Trophoblast cell (in vitro differentiated cells and primary cell): Measurements from ENCODE around the gene UPK3B.
"Not testable (repeated sequence)": the region's sequence is repeated elsewhere in the genome, so short reads cannot be mapped to it uniquely, and the experiment has no call there.

Source experiments
- DNase-seq, 2 donors: peaks; one replicate each; pipeline ENCODE4 v3.0.0-alpha.2; 2016
- H2AFZ ChIP-seq: 2 replicates; pipeline ENCODE4 v1.6.1; 2013; ENCODE audit warnings: low read length, moderate library complexity, mild to moderate bottlenecking; ENCODE audit not compliant: insufficient read depth, poor library complexity
- H2AK5ac ChIP-seq: 2 replicates; pipeline ENCODE4 v1.6.1; 2013; ENCODE audit warnings: mild to moderate bottlenecking, low read length
- H2BK120ac ChIP-seq: 2 replicates; pipeline ENCODE4 v1.6.1; 2013; ENCODE audit warnings: low read length, mild to moderate bottlenecking, moderate library complexity; ENCODE audit not compliant: insufficient read depth, poor library complexity
- H2BK12ac ChIP-seq: 2 replicates; pipeline ENCODE4 v1.6.1; 2013; ENCODE audit warnings: mild to moderate bottlenecking, low read length, moderate library complexity
- H2BK5ac ChIP-seq: 2 replicates; pipeline ENCODE4 v1.6.1; 2013; ENCODE audit warnings: low read length, low read depth, moderate library complexity, mild to moderate bottlenecking; ENCODE audit not compliant: poor library complexity
- H3K14ac ChIP-seq: 2 replicates; pipeline ENCODE4 v1.6.1; 2013; ENCODE audit warnings: mild to moderate bottlenecking, low read length
- H3K18ac ChIP-seq: 2 replicates; pipeline ENCODE4 v1.6.1; 2013; ENCODE audit warnings: mild to moderate bottlenecking, low read length
- H3K23ac ChIP-seq: 2 replicates; pipeline ENCODE4 v1.6.1; 2013; ENCODE audit warnings: low read length
- H3K27ac ChIP-seq: 2 replicates; pipeline ENCODE4 v1.5.1; 2013; ENCODE audit warnings: low read depth, mild to moderate bottlenecking, inconsistent platforms, low read length, moderate library complexity
- H3K27me3 ChIP-seq: 2 replicates; pipeline ENCODE4 v1.6.1; 2013; ENCODE audit warnings: inconsistent platforms, mild to moderate bottlenecking, low read length, moderate library complexity; ENCODE audit not compliant: insufficient read depth
- H3K36me3 ChIP-seq, 2 experiments: 1 replicate in 1 of 2; 2 replicates in 1 of 2; pipeline ENCODE4 v1.6.1; 2013; ENCODE audit warnings: low read length in 2 of 2, mild to moderate bottlenecking in 2 of 2, moderate library complexity in 1 of 2; ENCODE audit not compliant: insufficient read depth in 2 of 2, control insufficient read depth in 1 of 2
- H3K4ac ChIP-seq: 2 replicates; pipeline ENCODE4 v1.6.1; 2013; ENCODE audit warnings: low read depth, mild to moderate bottlenecking, low read length, moderate library complexity
- H3K4me1 ChIP-seq, 2 experiments: 1 replicate in 1 of 2; 2 replicates in 1 of 2; pipeline ENCODE4 v1.6.1; 2013; ENCODE audit warnings: low read length in 2 of 2, mild to moderate bottlenecking in 2 of 2, moderate library complexity in 1 of 2; ENCODE audit not compliant: insufficient read depth in 2 of 2, control insufficient read depth in 1 of 2
- H3K4me2 ChIP-seq: 2 replicates; pipeline ENCODE4 v1.6.1; 2013; ENCODE audit warnings: inconsistent platforms, mild to moderate bottlenecking, low read length, moderate library complexity
- H3K4me3 ChIP-seq: 2 replicates; pipeline ENCODE4 v1.5.1; 2013; ENCODE audit warnings: mild to moderate bottlenecking, low read depth, low read length, inconsistent platforms
- H3K79me1 ChIP-seq: one replicate; pipeline ENCODE4 v1.6.1; 2013; ENCODE audit warnings: low read length
- H3K79me2 ChIP-seq: 2 replicates; pipeline ENCODE4 v1.6.1; 2013; ENCODE audit warnings: low read length, mild to moderate bottlenecking; ENCODE audit not compliant: control insufficient read depth, insufficient read depth, poor library complexity
- H3K9ac ChIP-seq: 2 replicates; pipeline ENCODE4 v1.6.1; 2013; ENCODE audit warnings: mild to moderate bottlenecking, low read length
- H3K9me3 ChIP-seq: 2 replicates; pipeline ENCODE4 v1.6.1; 2013; ENCODE audit warnings: low read depth, mild to moderate bottlenecking, control low read depth, inconsistent platforms, low read length; ENCODE audit not compliant: insufficient read depth
- H4K12ac ChIP-seq: 2 replicates; pipeline ENCODE4 v1.6.1; 2013; ENCODE audit warnings: low read depth, mild to moderate bottlenecking, low read length, moderate library complexity
- H4K8ac ChIP-seq: 2 replicates; pipeline ENCODE4 v1.6.1; 2013; ENCODE audit warnings: low read depth, mild to moderate bottlenecking, low read length, moderate library complexity
- H4K91ac ChIP-seq: one replicate; pipeline ENCODE4 v1.6.1; 2013; ENCODE audit warnings: low read depth, mild to moderate bottlenecking, low read length, moderate library complexity
- WGBS: extraction: QIAGEN DNeasy Blood & Tissue Kit; methylation state at CpG from one replicate; pipeline ENCODE4 v1.1.7; 2013; ENCODE audit warnings: missing lambda C conversion rate; ENCODE audit not compliant: insufficient read length, insufficient coverage; ENCODE audit errors: extremely low coverage; 5-methylcytosine and 5-hydroxymethylcytosine counted together

Gene UPK3B

GRCh38 chr7:76499924-76500241 is 10.5 kb upstream of the UPK3B start:
- not testable (repeated sequence) for H4K8ac ChIP-seq, H4K12ac ChIP-seq, H3K4ac ChIP-seq, H2AK5ac ChIP-seq, H4K91ac ChIP-seq, H3K9ac ChIP-seq, H3K79me2 ChIP-seq, H3K4me3 ChIP-seq, H3K27ac ChIP-seq, H3K27me3 ChIP-seq, H3K9me3 ChIP-seq, H3K4me1 ChIP-seq, H2BK5ac ChIP-seq, H2BK12ac ChIP-seq, H2AFZ ChIP-seq, H3K23ac ChIP-seq, H3K79me1 ChIP-seq, H3K18ac ChIP-seq, H3K4me2 ChIP-seq, H2BK120ac ChIP-seq, H3K14ac ChIP-seq, DNase-seq
- H3K36me3 ChIP-seq: peaks cover 10 to 16% of the 10 kb centered on the region in 2 experiments
- WGBS: no CpG with 5 or more reads among the region's 19 CpGs

- H2AFZ ChIP-seq, H3K27me3 ChIP-seq, H3K9me3 ChIP-seq, H3K79me2 ChIP-seq, H2BK12ac ChIP-seq, H3K14ac ChIP-seq, H4K12ac ChIP-seq, H4K8ac ChIP-seq, H3K4me2 ChIP-seq, H3K27ac ChIP-seq, H3K4me3 ChIP-seq, H3K18ac ChIP-seq, H2BK5ac ChIP-seq, H3K23ac ChIP-seq, H2BK120ac ChIP-seq, H3K4me1 ChIP-seq, H4K91ac ChIP-seq, H3K79me1 ChIP-seq, H3K9ac ChIP-seq, H2AK5ac ChIP-seq, DNase-seq, H3K4ac ChIP-seq: not testable (repeated sequence)
- H3K36me3 ChIP-seq: peaks cover 23% of the 10 kb centered on the region in 2 experiments
- WGBS: no CpG with 5 or more reads among the region's 13 CpGs
Measured at GRCh38 chr7:76502224-76502623, 8.1 kb upstream of the UPK3B start.

GRCh38 chr7:76502836-76503235 is 7.5 kb upstream of the UPK3B start:
- H2AFZ ChIP-seq, H3K4me1 ChIP-seq, H3K14ac ChIP-seq, H3K18ac ChIP-seq, H2BK12ac ChIP-seq, H3K9me3 ChIP-seq, H4K8ac ChIP-seq, H3K4me2 ChIP-seq, H3K9ac ChIP-seq, H3K79me2 ChIP-seq, DNase-seq, H2BK120ac ChIP-seq, H4K12ac ChIP-seq, H3K27ac ChIP-seq, H3K23ac ChIP-seq, H3K79me1 ChIP-seq, H2AK5ac ChIP-seq, H3K4ac ChIP-seq, H4K91ac ChIP-seq, H2BK5ac ChIP-seq, H3K4me3 ChIP-seq, H3K27me3 ChIP-seq: not testable (repeated sequence)
- no CpG with 5 or more reads among the region's 16 CpGs for WGBS
- peaks cover 22 to 23% of the 10 kb centered on the region in 2 experiments for H3K36me3 ChIP-seq

GRCh38 chr7:76503244-76503643 is 7.1 kb upstream of the UPK3B start:
- not testable (repeated sequence) for H3K27me3 ChIP-seq, H2BK120ac ChIP-seq, H2AFZ ChIP-seq, H4K12ac ChIP-seq, H2AK5ac ChIP-seq, H3K23ac ChIP-seq, H4K91ac ChIP-seq, H3K79me2 ChIP-seq, H2BK12ac ChIP-seq, H2BK5ac ChIP-seq, H3K4ac ChIP-seq, H4K8ac ChIP-seq, H3K4me2 ChIP-seq, H3K79me1 ChIP-seq, H3K14ac ChIP-seq, DNase-seq, H3K27ac ChIP-seq, H3K4me1 ChIP-seq, H3K4me3 ChIP-seq, H3K18ac ChIP-seq, H3K9ac ChIP-seq, H3K9me3 ChIP-seq
- WGBS: no CpG with 5 or more reads among the region's 12 CpGs
- peaks cover 21 to 23% of the 10 kb centered on the region in 2 experiments for H3K36me3 ChIP-seq
